ENCODE data around the gene OSGIN1. TPM values are rescaled to one million over a fixed set of nuclear protein-coding genes. Genes with fewer than 3 reads are reported as not detected.

OSGIN1 gene
- total RNA-seq, 1 donor from 2014 or later = 0.31 TPM

Other genes with a start within 250 kb of the OSGIN1 start
- gene HSBP1, start 145.3 kb upstream of the OSGIN1 start, total RNA-seq (ENCODE audit: unreplicated experiment) = 215 TPM
- 3.0 TPM for gene MLYCD, start 54.1 kb upstream of the OSGIN1 start, total RNA-seq (ENCODE audit: unreplicated experiment)
- gene NECAB2, start 15.0 kb downstream of the OSGIN1 start, total RNA-seq (ENCODE audit: unreplicated experiment) = 1.2 TPM
- not detected for gene SLC38A8, start 89.6 kb downstream of the OSGIN1 start, total RNA-seq (ENCODE audit: unreplicated experiment)
- gene MBTPS1, start 163.7 kb downstream of the OSGIN1 start, total RNA-seq (ENCODE audit: unreplicated experiment) = 79.7 TPM
- gene HSDL1, start 191.9 kb downstream of the OSGIN1 start, total RNA-seq (ENCODE audit: unreplicated experiment) = 50.2 TPM
- 0.18 TPM for gene DNAAF1, start 192.1 kb downstream of the OSGIN1 start, total RNA-seq (ENCODE audit: unreplicated experiment)
- 73.6 TPM for gene TAF1C, start 233.8 kb downstream of the OSGIN1 start, total RNA-seq (ENCODE audit: unreplicated experiment)
- gene ADAD2, start 237.9 kb downstream of the OSGIN1 start, total RNA-seq (ENCODE audit: unreplicated experiment) = 0.87 TPM